NCI-H1105 treated with DMSO at 0.1 percent for 48 hours (cell line): ENCODE data around the gene LRP1B.

Experiments used
- DNase-seq: peaks from one replicate; lab custom pipeline; 2025; lab: John Stamatoyannopoulos, UW

Gene LRP1B

GRCh38 chr2:141113301-141113700 is 1017.5 kb downstream of the LRP1B start:
- DNase-seq = no peak

DNA sequence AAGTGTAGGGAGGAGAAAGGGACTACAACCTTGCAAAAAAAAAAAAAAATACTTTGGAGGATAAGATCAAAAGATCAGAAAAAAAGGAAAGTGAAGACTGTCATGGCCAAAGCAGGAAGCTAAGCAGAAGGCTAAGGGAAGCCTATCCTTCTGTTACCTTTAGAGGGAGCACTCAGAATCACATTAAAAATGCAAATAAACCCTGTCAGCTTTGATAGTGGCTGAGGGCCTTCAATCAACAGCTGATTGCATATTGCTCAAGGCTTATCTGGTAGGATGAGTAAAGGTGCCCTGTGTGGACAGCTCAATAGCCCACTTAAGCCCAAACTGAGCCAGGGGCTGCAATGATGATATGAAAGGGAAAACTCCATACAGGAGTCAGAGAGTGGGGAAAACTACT is 1021.2 kb downstream of the LRP1B start:
- no peak for DNase-seq

DNA sequence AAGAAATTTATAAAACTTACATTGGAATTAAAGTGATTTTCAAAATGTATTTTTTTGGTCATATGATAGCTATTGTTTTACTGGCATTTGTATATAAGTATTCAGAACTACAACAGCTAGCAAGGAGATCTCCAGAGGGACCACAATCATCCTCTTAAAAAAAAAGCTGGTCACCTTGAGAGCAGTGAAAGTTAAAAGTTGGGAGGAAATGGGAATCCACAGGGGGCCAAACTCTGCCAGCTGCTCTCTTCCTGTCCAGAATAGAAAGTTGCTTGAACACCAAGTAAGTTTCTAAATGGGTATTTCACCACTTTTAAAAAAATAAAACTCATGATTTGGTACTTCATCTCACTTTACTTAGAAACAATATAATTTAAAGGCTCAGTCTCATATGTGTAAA is 1025.1 kb downstream of the LRP1B start:
- DNase-seq = no peak

GRCh38 chr2:141103216-141103615 is 1027.6 kb downstream of the LRP1B start:
- DNase-seq = no peak

GRCh38 chr2:141079231-141079630 is 1051.6 kb downstream of the LRP1B start:
- no peak for DNase-seq

GRCh38 chr2:141075753-141076152 is 1055.1 kb downstream of the LRP1B start:
- no peak for DNase-seq

- DNase-seq = no peak
Measured at GRCh38 chr2:141068053-141068682, 1062.6 kb downstream of the LRP1B start.

DNA sequence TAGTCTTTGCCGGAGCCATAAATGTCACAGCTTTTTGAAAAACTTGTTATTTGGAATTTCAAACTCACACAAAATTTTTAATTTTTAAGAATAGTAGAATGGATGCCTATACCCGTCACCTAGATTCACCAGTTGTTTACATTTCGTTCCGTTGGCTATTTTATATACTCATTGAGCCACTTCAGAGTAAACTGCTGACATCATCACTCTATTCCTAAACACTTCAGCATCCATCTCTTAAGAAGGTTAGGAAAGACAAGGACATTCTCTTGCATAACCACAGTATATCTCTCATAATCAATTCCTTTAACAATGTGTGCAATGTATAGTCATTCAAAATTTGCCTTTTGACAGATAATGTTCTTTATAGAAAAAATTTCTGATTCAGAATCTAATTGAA is 1065.8 kb downstream of the LRP1B start:
- no peak for DNase-seq

- DNase-seq = no peak
Measured at GRCh38 chr2:141063406-141063805, 1067.4 kb downstream of the LRP1B start.

DNA sequence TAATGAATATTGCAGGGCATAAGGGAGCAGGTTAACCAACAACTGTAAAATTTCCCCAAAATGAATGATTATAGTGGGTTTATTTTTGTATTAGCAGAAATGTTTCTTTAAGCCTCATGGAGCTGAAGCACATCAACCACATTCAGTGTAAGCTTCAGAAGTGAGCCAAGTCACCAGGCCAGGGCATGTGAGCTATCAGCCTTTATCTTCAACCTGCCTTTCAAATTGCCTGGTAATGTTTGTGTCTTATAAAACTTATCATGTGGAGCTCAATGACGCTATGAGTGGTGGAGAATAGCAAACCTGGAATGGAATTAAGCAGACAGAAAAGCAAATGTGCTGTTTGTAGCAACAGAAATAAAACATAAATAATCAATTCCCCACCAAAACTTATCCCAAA is 1068.4 kb downstream of the LRP1B start:
- no peak for DNase-seq

DNA sequence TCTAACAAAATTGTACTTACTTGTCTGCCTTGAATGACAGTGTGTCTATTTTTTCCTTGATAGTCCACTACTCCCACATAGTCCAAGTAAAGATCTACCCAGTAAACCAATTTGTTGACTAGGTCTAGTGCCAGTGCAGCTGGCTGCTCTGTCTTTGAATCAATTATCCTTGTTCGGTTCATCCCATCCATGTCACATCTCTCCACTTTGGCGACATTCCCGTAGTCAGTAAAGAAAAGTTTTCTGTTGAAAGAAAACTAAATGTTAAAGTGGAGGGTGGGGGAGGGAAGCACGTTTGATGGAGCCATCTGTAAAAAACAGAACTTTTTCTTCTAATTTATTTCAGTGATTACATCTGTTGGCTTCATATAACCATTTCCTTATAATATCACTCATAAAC is 1068.8 kb downstream of the LRP1B start:
- DNase-seq = no peak

GRCh38 chr2:141058556-141058955 is 1072.3 kb downstream of the LRP1B start:
- no peak for DNase-seq

DNA sequence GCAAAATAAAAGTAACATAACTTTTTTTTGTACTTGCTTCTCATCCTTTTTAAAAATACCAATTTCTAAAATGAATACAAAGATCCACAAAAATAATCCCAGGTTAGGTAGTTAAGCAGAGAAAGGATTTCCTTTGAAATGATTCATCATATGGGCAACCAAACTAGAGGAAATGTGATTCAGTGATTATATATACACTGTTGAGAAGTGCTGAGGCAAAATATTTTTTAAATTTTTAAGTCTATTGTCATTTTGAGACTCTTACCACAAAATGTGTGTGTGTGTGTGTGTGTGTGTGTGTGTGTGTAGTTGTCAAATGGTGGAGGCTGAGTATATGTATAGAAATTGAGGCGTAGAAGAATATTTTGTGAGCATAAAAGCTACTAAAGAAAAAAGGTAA is 1075.3 kb downstream of the LRP1B start:
- no peak for DNase-seq

DNA sequence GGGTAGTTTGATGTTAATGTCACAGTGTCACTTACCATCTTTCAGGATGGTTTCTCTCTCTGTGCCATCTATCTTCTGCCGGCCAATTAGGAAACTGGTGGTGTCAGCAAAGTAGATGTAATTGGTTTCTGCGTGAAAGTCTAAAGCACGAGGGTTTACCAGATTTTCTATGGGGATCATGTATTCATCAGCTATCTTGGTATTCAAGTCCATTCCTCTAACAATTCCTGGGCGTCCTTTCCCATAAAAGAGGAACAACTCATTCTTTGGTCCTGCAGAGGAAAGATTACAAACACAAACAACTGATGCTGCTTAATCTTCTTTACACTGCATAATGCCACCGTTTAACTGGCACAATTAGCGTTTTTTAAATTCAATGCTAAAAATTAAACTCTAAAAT is 1081.9 kb downstream of the LRP1B start:
- DNase-seq = no peak

- no peak for DNase-seq
Measured at GRCh38 chr2:141041281-141041680, 1089.5 kb downstream of the LRP1B start.

- DNase-seq = no peak
Measured at GRCh38 chr2:141038341-141038740, 1092.5 kb downstream of the LRP1B start.

DNA sequence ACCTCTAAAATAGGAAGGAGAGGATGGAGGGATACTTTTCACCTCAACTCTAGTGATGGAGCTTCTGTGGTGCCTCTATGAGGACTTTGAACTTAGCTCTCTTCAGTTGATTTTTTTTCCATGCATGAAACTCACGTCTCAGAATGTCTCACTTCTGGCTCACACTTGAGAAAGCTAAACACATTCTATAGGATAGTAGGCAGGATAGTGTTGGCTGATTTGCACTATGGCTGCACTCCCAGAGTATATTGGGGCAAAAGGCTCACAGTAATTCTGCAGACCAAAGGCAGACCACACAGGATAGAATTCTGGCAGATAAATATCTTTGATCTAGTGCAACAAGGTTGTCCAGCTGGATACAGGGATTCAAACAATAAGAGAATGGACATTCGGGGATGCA is 1093.5 kb downstream of the LRP1B start:
- DNase-seq = no peak

GRCh38 chr2:141035846-141036420 is 1094.9 kb downstream of the LRP1B start:
- no peak for DNase-seq

DNA sequence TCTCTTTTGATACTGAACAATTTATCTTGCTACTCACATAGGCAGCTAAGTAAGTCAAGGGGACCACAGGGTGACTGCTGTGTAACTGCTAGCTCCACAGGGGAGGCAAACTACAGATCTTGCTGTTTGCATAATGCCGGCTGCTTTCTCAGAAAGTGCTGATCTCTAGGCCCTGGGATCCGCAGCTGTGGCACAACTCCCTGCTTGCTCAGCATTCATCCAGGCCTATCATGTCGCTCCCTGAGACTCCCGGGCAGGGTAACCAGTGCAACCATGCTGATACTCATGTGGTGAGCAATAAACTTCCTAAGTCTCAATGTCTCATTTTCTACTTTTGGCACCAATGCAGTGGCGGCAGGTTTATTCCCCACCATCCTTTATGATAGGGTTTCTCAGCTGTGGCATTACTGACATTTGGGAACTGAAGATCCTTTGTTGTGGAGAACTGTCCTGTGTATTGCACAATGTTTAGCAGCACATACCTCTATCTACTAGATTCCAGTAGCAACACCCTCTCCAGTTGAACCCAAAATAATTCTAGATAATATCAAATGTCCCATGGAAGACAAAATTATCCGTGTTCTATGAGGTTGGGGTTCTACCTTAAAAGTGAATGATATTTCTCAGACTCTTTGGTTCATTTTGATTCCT is 1101.3 kb downstream of the LRP1B start:
- no peak for DNase-seq

DNA sequence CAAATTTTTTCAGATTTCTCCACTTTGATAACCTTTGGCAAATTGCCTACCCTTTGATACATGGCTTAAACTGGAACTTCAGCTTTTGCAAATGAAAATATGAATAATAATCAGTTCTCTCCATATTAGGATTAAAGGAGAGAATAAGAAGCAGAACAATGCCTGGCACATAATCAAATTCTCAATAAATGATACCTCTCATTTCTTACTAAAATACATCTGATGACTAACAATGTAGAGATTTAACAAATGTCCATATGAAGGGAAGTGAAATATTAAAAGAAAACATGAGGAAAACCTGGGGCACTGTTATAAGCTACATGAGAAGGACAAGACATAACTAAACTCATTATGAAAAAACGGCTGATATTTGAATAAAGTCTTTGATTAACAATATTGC is 1103.6 kb downstream of the LRP1B start:
- no peak for DNase-seq

DNA sequence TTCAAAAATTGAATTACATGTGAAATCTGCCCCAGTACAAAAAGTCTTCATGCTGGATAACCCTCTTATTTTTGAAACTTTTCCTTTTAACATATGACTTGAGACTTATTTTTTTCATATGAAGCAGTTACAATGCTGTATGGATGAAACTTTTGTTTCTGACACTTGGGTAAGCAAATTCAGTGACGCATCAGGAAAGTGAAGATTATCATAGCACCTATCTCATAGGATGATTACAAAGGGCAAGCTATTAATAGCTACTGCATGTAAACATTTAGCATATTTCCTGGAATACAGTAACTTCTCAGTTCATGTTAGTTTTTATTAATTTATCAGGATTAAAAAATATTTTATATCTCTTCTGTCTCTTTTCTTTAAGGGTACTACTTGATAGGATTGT is 1109.2 kb downstream of the LRP1B start:
- DNase-seq = no peak

GRCh38 chr2:141021109-141021508 is 1109.7 kb downstream of the LRP1B start:
- DNase-seq = no peak

DNA sequence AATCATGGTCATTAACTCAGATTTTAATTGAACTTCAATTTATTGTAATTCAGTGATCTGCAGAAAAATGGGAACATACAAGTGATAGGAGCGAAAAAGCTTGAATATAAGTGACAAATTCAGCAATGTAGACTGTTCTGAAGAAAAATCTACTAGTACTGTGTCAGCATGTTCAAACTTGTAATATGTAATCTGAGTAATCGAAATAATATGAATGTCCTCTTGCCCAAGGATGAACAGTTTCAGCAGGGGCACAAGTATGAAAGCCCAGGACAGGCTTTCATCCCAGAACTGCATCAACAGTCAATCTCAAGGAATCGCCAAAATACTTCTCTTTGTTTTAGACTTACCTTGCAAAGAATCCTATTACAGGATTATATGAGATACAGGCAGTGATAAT is 1110.5 kb downstream of the LRP1B start:
- DNase-seq = no peak
